MV-4-11 (cell line): ENCODE results near the gene EXOC3.
A peak's percentile ranks its signal among the peaks of the same experiment; 100 is the strongest.
"Not testable (repeated sequence)": the region's sequence is repeated elsewhere in the genome, so short reads cannot be mapped to it uniquely, and the experiment has no call there.

ENCODE experiments used
- DNase-seq: peaks from one replicate; lab custom pipeline; 2025; lab: John Stamatoyannopoulos, UW

EXOC3 gene

GRCh38 chr5:502325-503079 is 59.5 kb downstream of the EXOC3 start:
- no peak for DNase-seq

- DNase-seq = no peak
Observed at GRCh38 chr5:504326-505154, 61.6 kb downstream of the EXOC3 start.

DNA sequence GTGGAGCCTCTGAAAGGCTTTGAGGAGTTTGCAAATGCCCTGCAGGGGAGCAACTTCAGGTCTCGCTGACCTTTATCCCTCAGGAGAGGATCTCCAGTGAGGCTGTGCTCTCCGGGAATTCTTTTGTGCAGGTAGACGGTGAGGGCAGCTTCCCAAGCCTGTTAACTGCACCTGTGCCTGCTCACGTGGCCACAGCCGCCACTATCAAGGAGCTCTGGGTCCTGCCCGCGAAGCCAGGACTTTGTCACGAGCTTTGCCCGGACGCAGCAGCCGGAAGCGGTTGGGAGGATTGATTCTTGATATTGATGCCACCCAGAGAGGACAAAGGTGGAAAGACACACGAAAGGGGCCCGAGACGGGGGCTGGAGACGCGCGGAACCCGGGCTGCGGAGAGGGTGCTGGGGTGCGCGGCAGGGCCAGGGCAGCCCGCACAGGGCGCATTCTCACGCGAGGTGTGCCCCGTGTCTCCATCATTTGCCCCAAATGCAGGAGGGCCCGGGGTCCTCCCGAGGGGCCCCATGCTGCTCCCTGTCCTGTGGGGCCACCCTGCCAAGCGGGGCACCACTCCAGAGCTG is 63.1 kb downstream of the EXOC3 start:
- DNase-seq = no peak

DNA sequence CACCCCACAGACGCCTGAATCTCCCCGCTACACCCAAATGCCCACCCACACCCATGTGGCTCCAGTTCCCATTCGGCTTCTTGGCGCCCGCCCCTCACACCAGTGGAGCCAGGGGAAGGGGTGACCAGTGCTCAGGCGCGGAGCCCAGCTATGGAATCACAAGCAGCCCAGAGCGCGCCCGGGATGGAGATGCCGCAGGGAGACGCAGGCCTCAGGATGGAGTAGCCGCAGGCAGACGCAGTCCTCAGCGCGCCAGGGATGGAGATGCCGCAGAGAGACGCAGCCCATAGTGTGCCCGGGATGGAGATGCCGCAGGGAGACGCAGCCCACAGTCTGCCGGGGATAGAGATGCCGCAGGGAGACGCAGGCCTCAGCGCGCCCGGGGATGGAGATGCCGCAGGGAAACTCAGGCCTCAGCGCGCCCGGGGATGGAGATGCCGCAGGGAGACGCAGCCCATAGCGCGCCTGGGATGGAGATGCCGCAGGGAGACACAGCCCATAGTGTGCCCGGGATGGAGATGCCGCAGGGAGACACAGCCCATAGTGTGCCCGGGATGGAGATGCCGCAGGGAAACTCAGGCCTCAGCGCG is 65.1 kb downstream of the EXOC3 start:
- not testable (repeated sequence) for DNase-seq

GRCh38 chr5:509611-510185 is 66.7 kb downstream of the EXOC3 start:
- no peak for DNase-seq

GRCh38 chr5:510521-510920 is 67.5 kb downstream of the EXOC3 start:
- DNase-seq = no peak

- DNase-seq = no peak
Observed at GRCh38 chr5:511476-511875, 68.5 kb downstream of the EXOC3 start.

GRCh38 chr5:513216-514100 is 70.5 kb downstream of the EXOC3 start:
- peak; percentile 55 for DNase-seq

GRCh38 chr5:514101-514485 is 71.1 kb downstream of the EXOC3 start:
- no peak for DNase-seq

GRCh38 chr5:514673-515072 is 71.7 kb downstream of the EXOC3 start:
- no peak for DNase-seq

DNA sequence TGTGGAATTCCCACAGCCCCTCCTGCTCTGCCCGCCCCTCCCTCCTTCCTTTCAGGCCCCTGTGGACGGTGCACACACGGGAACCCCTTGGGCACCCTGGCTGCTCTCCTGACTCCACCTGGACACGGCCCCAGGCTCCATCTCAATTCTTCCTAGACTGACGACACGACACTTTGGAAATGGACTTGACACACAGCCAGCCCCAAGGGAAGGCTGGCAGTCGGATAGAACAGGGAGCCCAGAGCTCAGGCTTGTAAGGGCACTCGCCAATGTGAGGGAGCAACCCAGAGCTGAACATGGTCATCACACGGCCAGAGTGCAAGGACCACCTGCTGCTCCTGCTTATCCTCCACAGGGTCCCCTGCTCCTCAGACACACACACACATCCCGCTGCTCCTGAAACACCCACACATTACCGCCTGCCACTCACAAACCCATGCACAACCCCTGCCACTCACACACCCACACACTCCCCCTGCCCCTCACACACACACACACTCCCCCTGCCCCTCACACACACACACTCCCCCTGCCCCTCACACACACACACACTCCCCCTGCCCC is 72.4 kb downstream of the EXOC3 start:
- DNase-seq = no peak

DNA sequence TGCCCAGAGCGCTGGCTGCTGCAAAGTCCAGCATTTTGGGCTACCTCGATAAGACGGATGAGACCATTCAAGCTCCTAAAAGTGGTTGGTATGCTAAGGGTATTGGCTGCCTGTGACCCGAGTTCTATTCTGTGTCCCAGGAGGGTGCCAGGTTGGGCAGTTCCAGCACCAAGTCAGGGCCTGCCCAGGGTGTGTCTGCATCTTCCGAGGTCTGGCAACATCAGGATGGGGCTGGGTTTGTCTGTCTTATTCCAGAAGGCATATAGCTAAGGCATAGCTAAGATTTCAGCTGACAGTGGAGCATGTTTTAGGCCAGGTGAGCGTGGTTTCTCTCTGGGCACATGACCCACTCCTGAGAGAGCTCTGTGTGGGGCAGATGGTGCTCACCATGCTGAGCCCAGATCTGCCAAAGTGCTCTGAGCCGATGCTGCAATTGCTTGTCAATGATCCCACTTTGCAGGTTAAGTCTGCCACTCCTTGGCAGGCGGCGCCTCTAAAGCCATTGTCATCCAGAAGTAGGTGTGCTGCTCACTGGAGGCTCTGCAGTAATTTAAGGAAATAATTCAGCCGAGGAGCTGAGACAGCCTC is 73.5 kb downstream of the EXOC3 start:
- DNase-seq = no peak
